HepG2 (cell line): Measurements from ENCODE around the gene MICB. TPM values are rescaled to one million over a fixed set of nuclear protein-coding genes. Genes with fewer than 3 reads are reported as not detected.

ENCODE experiments used
- ATAC-seq: fragments of 200-7000 bp; cut with Tn5 transposase; 3 replicates; pipeline ENCODE4 v1.9.1; 2020; ENCODE audit warnings: mild to moderate bottlenecking, moderate library complexity
- BruUV-seq: library from RNA; stranded (reverse); fragments of 400-500 nt; replicated peaks from 2 replicates; lab custom pipeline; 2021; lab: Mats Ljungman, UMichigan
- CTCF ChIA-PET: fragments of 300-600 bp; formaldehyde crosslinking; extraction: SDS; loops from one replicate; lab custom pipeline; 2021; ENCODE audit warnings: low total read pairs, inconsistent platforms, low intra/inter-chr PET ratio; lab: Yijun Ruan, JAX
- POLR2A ChIA-PET: fragments of 350-600 bp; sonication (Branson Sonifier 250); formaldehyde crosslinking; loops from one replicate; lab custom pipeline; 2020; ENCODE audit warnings: antibody characterized with exemption, inconsistent platforms; lab: Yijun Ruan, JAX
- DNase-seq: peaks from one replicate; pipeline ENCODE4 v3.0.0-alpha.2; 2015; ENCODE audit warnings: low spot score
- FAIRE-seq: peaks from 3 replicates; lab custom pipeline; 2011; peaks lifted over from hg19 to GRCh38; lab: Jason Lieb, UNC
- H2AFZ ChIP-seq: one replicate; pipeline ENCODE4 v1.6.1; 2011; ENCODE audit warnings: low read length, inconsistent platforms
- H3K27ac ChIP-seq: fragments of 300-600 bp; 3 replicates; pipeline ENCODE4 v1.8.0; 2011; ENCODE audit warnings: mixed run types, mild to moderate bottlenecking, mixed read lengths, low read length, inconsistent platforms; ENCODE audit not compliant: insufficient read depth; ENCODE audit errors: extremely low read length
- H3K27me3 ChIP-seq, 2 experiments: fragments of 200-600 bp in 1 of 2; 2 replicates in 1 of 2; 3 replicates in 1 of 2; pipeline versions ENCODE4 v1.6.0 to v1.8.0; 2011; ENCODE audit warnings: low read length in 2 of 2, mild to moderate bottlenecking in 2 of 2, moderate library complexity in 2 of 2, inconsistent platforms in 1 of 2; ENCODE audit not compliant: insufficient read depth in 2 of 2, control insufficient read depth in 1 of 2
- H3K36me3 ChIP-seq, 2 experiments: fragments of 200-600 bp in 1 of 2; replicated peaks in 1 of 2; 2 replicates in 1 of 2; 3 replicates in 1 of 2; pipeline versions ENCODE4 v1.5.1 to v1.8.0; 2011; ENCODE audit warnings: low read length in 2 of 2, inconsistent platforms in 1 of 2; ENCODE audit not compliant: insufficient read depth in 2 of 2, control insufficient read depth in 1 of 2
- H3K4me1 ChIP-seq: 2 replicates; pipeline ENCODE4 v1.5.1; 2012; ENCODE audit warnings: low read length, inconsistent platforms; ENCODE audit not compliant: insufficient read depth
- H3K4me2 ChIP-seq: 2 replicates; pipeline ENCODE4 v1.6.0; 2011; ENCODE audit warnings: low read depth, low read length, inconsistent platforms
- H3K4me3 ChIP-seq, 3 experiments: fragments of 200-600 bp in 1 of 3; sonication (generic), shearing (Covaris generic) in 1 of 3; replicated peaks in 1 of 3; 2 replicates each; pipeline ENCODE4 v1.5.1; 2011 to 2016; ENCODE audit warnings: low read length in 3 of 3, inconsistent platforms in 2 of 3, low read depth in 2 of 3, mild to moderate bottlenecking in 2 of 3, control low read depth in 1 of 3, mixed read lengths in 1 of 3; ENCODE audit not compliant: insufficient read depth in 1 of 3
- H3K79me2 ChIP-seq: one replicate; pipeline ENCODE4 v1.6.1; 2011; ENCODE audit warnings: low read length, inconsistent platforms; ENCODE audit not compliant: insufficient read depth
- H3K9ac ChIP-seq: 2 replicates; pipeline ENCODE4 v1.6.0; 2011; ENCODE audit warnings: mild to moderate bottlenecking, low read depth, low read length, inconsistent platforms; ENCODE audit not compliant: insufficient read depth
- H3K9me3 ChIP-seq: 2 replicates; pipeline ENCODE4 v1.5.1; 2012; ENCODE audit warnings: mild to moderate bottlenecking, low read length
- H4K20me1 ChIP-seq: 2 replicates; pipeline ENCODE4 v1.6.0; 2011; ENCODE audit warnings: inconsistent platforms, mild to moderate bottlenecking, low read length, moderate library complexity; ENCODE audit not compliant: insufficient read depth
- HOXA7 ChIP-seq: sonication (generic); formaldehyde crosslinking; IDR thresholded peaks from 2 replicates; pipeline ENCODE4 v1.8.1; 2022; ENCODE audit warnings: mild to moderate bottlenecking, missing genetic modification reagents, moderate library complexity
- MEF2D ChIP-seq: sonication (generic); formaldehyde crosslinking; IDR thresholded peaks from 2 replicates; pipeline ENCODE4 v1.5.1; 2020; ENCODE audit warnings: mild to moderate bottlenecking, missing genetic modification reagents
- RORA ChIP-seq: sonication (generic); formaldehyde crosslinking; IDR thresholded peaks from 2 replicates; pipeline ENCODE4 v1.5.0; 2020; ENCODE audit warnings: mild to moderate bottlenecking, missing genetic modification reagents, moderate library complexity
- STAG1 ChIP-seq: sonication (generic); formaldehyde crosslinking; IDR thresholded peaks from 2 replicates; pipeline ENCODE4 v1.4.0; 2020; ENCODE audit warnings: missing genetic modification reagents
- ZFP1 ChIP-seq: IDR thresholded peaks from 2 replicates; pipeline ENCODE4 v1.6.1; 2016
- ZNF207 ChIP-seq: fragments of 450-650 bp; IDR thresholded peaks from 2 replicates; pipeline ENCODE4 v1.6.1; 2016; ENCODE audit warnings: antibody characterized with exemption, borderline replicate concordance
- ZNF224 ChIP-seq: sonication (generic); formaldehyde crosslinking; IDR thresholded peaks from 2 replicates; pipeline ENCODE4 v1.5.0; 2020; ENCODE audit warnings: mild to moderate bottlenecking, missing genetic modification reagents
- ZNF234 ChIP-seq: sonication (generic); formaldehyde crosslinking; conservative IDR thresholded peaks from 2 replicates; pipeline ENCODE4 v1.5.1; 2020; ENCODE audit warnings: mild to moderate bottlenecking, missing genetic modification reagents
- ZNF276 ChIP-seq: sonication (generic); formaldehyde crosslinking; IDR thresholded peaks from 2 replicates; pipeline ENCODE4 v1.4.0; 2020; ENCODE audit warnings: mild to moderate bottlenecking, low read depth, missing genetic modification reagents
- ZNF326 ChIP-seq: sonication (generic); formaldehyde crosslinking; IDR thresholded peaks from 2 replicates; pipeline ENCODE4 v1.4.0; 2020; ENCODE audit warnings: missing genetic modification reagents, borderline replicate concordance
- ZNF441 ChIP-seq: sonication (generic); formaldehyde crosslinking; IDR thresholded peaks from 2 replicates; pipeline ENCODE4 v1.7.0; 2021; ENCODE audit warnings: missing genetic modification reagents, borderline replicate concordance
- ZNF556 ChIP-seq: sonication (generic); formaldehyde crosslinking; IDR thresholded peaks from 2 replicates; pipeline ENCODE4 v1.4.0; 2020; ENCODE audit warnings: mild to moderate bottlenecking, missing genetic modification reagents, borderline replicate concordance
- ZNF605 ChIP-seq: sonication (generic); formaldehyde crosslinking; IDR thresholded peaks from 2 replicates; pipeline ENCODE4 v1.8.0; 2022; ENCODE audit warnings: mild to moderate bottlenecking, missing genetic modification reagents
- ZNF615 ChIP-seq: sonication (generic); formaldehyde crosslinking; IDR thresholded peaks from 2 replicates; pipeline ENCODE4 v1.5.0; 2020; ENCODE audit warnings: mild to moderate bottlenecking, missing genetic modification reagents, borderline replicate concordance
- WGBS: methylation state at CpG from one replicate; pipeline ENCODE4 v1.1.6; 2017; ENCODE audit warnings: low lambda C conversion rate; 5-methylcytosine and 5-hydroxymethylcytosine counted together
- in situ Hi-C: cut with HindIII; loops from 2 replicates; pipeline ENCODE4 v1.10.0; 2017; ENCODE audit warnings: low pct_unique_long_range_greater_than_20kb; ENCODE audit not compliant: extremely low pct_ligation_motif_present
- intact Hi-C: fragments of 100-400 bp; cut with micrococcal nuclease; formaldehyde crosslinking; loops from one replicate; pipeline ENCODE4 v1.10.0; 2022; ENCODE audit not compliant: unreplicated experiment
- polyA plus RNA-seq, 8 experiments: library from polyadenylated mRNA; depleted of rRNA in 3 of 8; stranded (reverse) in 7 of 8; unstranded in 1 of 8; fragments of >200 nt; fragmentation: Illumina TruSeq in 4 of 8; extraction: Trizol in 4 of 8; gene quantifications; 2 replicates each; pipeline versions ENCODE4 v1.2.1 to v1.2.3, GENCODE V29; 2011 to 2016; ENCODE audit warnings: low read depth in 4 of 8, missing spikeins in 1 of 8, mixed read lengths in 1 of 8; ENCODE audit not compliant: insufficient read depth in 1 of 8
- total RNA-seq, 5 experiments: library from RNA; depleted of rRNA; stranded (reverse); fragments of >200 nt; fragmentation: Illumina TruSeq; extraction: Trizol; gene quantifications; 2 replicates each; pipeline ENCODE4 v1.2.3, GENCODE V29; 2016; ENCODE audit warnings: low read depth in 1 of 5
- TF ChIP-seq, protein P1 (sequence below): sonication (generic); formaldehyde crosslinking; IDR thresholded peaks from 2 replicates; pipeline ENCODE4 v1.4.0; 2020; ENCODE audit warnings: missing genetic modification reagents
- TF ChIP-seq, protein P2 (sequence below): sonication (generic); formaldehyde crosslinking; IDR thresholded peaks from 2 replicates; pipeline ENCODE4 v1.4.0; 2020; ENCODE audit warnings: missing genetic modification reagents
- TF ChIP-seq, protein P3 (sequence below): sonication (generic); formaldehyde crosslinking; IDR thresholded peaks from 2 replicates; pipeline ENCODE4 v1.9.0; 2021; ENCODE audit warnings: missing genetic modification reagents, mild to moderate bottlenecking, borderline replicate concordance
- TF ChIP-seq, protein P4 (sequence below): sonication (generic); formaldehyde crosslinking; IDR thresholded peaks from 2 replicates; pipeline ENCODE4 v1.4.0; 2020; ENCODE audit warnings: mild to moderate bottlenecking, missing genetic modification reagents

Gene MICB
- total and polyA plus RNA-seq, 2 of the 13 experiments (the other 11 are each of a cell fraction or from before 2014, with no cell fraction given), result 12.5 to 12.8 TPM

DNA sequence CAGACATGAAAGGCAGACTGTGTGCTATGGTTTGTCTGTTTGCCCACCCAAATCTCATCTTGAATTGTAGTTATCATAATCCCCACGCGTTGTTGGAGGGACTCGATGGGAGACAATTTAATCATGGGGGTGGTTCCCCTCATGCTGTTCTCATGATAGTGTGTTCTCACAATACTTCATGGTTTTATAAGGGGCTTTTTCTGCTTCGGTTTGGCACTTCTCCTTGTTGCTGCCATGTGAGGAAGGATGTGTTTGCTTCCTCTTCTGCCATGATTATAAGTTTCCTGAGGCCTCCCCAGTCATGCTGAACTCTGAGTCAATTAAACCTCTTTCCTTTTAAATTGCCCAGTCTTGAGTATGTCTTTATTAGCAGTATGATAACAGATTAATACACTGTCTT lies 47.2 kb upstream of the MICB start:
- Histone ChIP-seq H3K27ac (no peak overlapping the region), H4K20me1 (no peaks in the 10 kb centered on the region), H3K79me2 (no peaks in the 10 kb centered on the region), H3K27me3 (peaks cover 0 to 1% of the 10 kb centered on the region in 2 experiments; a peak in 2 of 5 replicates), H3K4me3 (no peak overlapping the region), H3K9ac (no peak overlapping the region), H3K4me2 (no peak overlapping the region), H3K9me3 (no peaks in the 10 kb centered on the region), H3K36me3 (no peaks in the 10 kb centered on the region), H3K4me1 (no peaks in the 10 kb centered on the region), H2AFZ (no peak overlapping the region)
- no TSS peak for BruUV-seq
- in situ Hi-C loops (no loop called here), intact Hi-C loops (no loop called here)
- 27% methylated on average over 4 of the region's 4 CpGs for whole genome bisulfite sequencing
- DNase-seq, result no peak
- POLR2A ChIA-PET, result interaction anchor here (0.7 kb wide), 1 partner anchor 12 kb away, joined by 3 read pairs; no protein-coding TSS in a partner anchor
- CTCF ChIA-PET, result no interaction called here
- no peak for FAIRE-seq
- ATAC-seq, result no peak
- TF ChIP-seq ZNF441 (CRISPR knock-in tag), result no peak
- no peak for TF ChIP-seq MEF2D (CRISPR knock-in tag)
- TF ChIP-seq RORA (CRISPR knock-in tag), result no peak
- TF ChIP-seq HOXA7 (CRISPR knock-in tag), result no peak
- no peak for TF ChIP-seq ZNF276 (CRISPR knock-in tag)
- TF ChIP-seq, protein P1, sequence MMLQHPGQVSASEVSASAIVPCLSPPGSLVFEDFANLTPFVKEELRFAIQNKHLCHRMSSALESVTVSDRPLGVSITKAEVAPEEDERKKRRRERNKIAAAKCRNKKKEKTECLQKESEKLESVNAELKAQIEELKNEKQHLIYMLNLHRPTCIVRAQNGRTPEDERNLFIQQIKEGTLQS (CRISPR knock-in tag), result no peak
- TF ChIP-seq ZNF605 (CRISPR knock-in tag), result no peak
- TF ChIP-seq, protein P2, sequence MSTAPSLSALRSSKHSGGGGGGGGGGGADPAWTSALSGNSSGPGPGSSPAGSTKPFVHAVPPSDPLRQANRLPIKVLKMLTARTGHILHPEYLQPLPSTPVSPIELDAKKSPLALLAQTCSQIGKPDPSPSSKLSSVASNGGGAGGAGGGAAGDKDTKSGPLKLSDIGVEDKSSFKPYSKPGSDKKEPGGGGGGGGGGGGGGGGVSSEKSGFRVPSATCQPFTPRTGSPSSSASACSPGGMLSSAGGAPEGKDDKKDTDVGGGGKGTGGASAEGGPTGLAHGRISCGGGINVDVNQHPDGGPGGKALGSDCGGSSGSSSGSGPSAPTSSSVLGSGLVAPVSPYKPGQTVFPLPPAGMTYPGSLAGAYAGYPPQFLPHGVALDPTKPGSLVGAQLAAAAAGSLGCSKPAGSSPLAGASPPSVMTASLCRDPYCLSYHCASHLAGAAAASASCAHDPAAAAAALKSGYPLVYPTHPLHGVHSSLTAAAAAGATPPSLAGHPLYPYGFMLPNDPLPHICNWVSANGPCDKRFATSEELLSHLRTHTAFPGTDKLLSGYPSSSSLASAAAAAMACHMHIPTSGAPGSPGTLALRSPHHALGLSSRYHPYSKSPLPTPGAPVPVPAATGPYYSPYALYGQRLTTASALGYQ, result no peak
- no peak for TF ChIP-seq ZNF326 (CRISPR knock-in tag)
- TF ChIP-seq, protein P3, sequence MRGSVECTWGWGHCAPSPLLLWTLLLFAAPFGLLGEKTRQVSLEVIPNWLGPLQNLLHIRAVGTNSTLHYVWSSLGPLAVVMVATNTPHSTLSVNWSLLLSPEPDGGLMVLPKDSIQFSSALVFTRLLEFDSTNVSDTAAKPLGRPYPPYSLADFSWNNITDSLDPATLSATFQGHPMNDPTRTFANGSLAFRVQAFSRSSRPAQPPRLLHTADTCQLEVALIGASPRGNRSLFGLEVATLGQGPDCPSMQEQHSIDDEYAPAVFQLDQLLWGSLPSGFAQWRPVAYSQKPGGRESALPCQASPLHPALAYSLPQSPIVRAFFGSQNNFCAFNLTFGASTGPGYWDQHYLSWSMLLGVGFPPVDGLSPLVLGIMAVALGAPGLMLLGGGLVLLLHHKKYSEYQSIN, result no peak
- TF ChIP-seq ZNF556 (CRISPR knock-in tag), result no peak
- TF ChIP-seq ZFP1 (CRISPR knock-in tag), result no peak
- no peak for TF ChIP-seq STAG1 (CRISPR knock-in tag)
- no peak for TF ChIP-seq ZNF234 (CRISPR knock-in tag)
- no peak for TF ChIP-seq ZNF207
- TF ChIP-seq, protein P4, sequence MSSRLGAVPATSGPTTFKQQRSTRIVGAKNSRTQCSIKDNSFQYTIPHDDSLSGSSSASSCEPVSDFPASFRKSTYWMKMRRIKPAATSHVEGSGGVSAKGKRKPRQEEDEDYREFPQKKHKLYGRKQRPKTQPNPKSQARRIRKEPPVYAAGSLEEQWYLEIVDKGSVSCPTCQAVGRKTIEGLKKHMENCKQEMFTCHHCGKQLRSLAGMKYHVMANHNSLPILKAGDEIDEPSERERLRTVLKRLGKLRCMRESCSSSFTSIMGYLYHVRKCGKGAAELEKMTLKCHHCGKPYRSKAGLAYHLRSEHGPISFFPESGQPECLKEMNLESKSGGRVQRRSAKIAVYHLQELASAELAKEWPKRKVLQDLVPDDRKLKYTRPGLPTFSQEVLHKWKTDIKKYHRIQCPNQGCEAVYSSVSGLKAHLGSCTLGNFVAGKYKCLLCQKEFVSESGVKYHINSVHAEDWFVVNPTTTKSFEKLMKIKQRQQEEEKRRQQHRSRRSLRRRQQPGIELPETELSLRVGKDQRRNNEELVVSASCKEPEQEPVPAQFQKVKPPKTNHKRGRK (CRISPR knock-in tag), result no peak
- TF ChIP-seq ZNF224, result no peak
- TF ChIP-seq ZNF615 (CRISPR knock-in tag), result no peak
